Islet precursor cell (in vitro differentiated cells): ENCODE results near the gene DYNC1H1.

Experiments
- DNase-seq: peaks from one replicate; pipeline ENCODE4 v3.0.0-alpha.2; 2018

Gene DYNC1H1

DNA sequence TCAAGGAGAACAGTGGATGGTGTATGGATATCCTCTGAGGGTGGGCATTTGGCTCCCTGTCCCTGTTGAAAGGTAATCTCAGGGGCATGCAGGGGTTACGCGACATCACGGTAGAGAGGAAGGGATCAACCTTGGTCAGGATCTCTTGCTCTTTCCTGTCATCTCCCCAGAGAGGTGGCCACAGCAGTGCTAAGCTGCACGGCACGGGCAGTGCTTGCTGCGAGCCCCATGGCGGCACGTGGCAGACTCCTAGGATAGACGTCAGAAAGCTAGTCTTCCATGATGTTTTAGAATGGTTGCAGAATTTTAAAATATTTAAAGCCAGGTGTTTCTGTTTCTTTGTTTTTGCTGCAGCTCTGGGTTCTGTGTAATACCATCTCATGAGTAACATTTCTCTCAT, 41.0 kb downstream of the DYNC1H1 start:
- DNase-seq: no peak

GRCh38 chr14:102007916-102008418, 43.6 kb downstream of the DYNC1H1 start:
- no peak for DNase-seq

- DNase-seq: no peak
Observed at GRCh38 chr14:102008891-102009290, 44.5 kb downstream of the DYNC1H1 start.

GRCh38 chr14:102011631-102012030, 47.3 kb downstream of the DYNC1H1 start:
- DNase-seq: no peak

DNA sequence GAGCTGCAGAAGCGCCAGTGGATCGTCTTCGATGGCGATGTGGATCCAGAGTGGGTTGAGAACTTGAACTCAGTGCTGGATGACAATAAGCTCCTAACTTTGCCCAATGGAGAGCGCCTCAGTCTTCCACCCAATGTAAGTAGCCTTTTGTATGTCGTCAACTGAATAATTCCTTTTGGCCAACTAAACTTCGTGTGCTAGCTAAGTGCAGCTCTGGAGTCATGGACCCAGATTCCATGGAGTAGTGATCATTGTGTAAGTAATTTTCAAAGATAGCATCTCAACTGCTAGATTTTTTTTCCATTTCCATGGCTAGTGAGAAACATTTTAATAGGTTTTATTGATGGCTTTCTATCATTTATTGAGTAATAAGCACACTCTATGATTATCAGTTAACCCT, 48.0 kb downstream of the DYNC1H1 start:
- no peak for DNase-seq

GRCh38 chr14:102013669-102014200, 49.4 kb downstream of the DYNC1H1 start:
- DNase-seq: no peak

DNA sequence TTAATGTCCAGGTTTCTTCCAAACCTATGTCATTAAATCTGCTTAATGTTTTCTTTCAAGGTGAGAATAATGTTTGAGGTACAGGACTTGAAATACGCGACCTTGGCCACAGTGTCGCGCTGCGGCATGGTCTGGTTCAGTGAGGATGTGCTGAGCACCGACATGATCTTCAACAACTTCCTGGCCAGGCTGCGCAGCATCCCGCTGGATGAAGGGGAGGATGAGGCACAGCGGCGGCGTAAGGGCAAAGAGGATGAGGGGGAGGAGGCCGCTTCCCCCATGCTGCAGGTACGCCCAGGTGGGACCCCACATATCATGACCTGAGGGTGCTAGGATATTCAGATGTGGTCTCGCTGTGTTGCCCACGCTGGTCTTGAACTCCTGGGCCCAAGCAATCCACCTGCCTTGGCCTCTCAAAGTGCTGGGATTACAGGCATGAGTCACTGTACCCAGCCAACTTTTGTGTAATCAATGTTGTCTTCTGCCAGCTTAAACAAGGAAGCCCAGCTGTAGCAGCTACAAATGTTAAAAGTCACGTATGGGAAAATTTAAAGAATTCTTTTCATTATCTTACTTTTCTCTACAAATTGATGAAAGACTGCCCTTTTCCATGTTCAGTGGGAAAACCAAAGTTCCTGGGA, 50.8 kb downstream of the DYNC1H1 start:
- no peak for DNase-seq

DNA sequence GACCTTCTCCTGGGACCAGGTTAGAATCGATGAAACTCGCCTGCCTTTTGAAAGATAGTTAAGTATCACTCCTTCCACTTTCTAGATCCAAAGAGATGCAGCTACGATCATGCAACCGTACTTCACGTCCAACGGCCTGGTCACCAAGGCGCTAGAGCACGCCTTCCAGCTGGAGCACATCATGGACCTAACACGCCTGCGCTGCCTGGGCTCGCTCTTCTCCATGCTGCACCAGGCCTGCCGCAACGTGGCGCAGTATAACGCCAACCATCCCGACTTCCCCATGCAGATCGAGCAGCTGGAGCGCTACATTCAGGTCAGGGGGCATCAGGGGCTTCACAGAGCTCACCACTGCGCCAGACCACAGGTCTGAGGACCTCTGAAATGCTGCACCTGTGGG, 51.4 kb downstream of the DYNC1H1 start:
- no peak for DNase-seq

- no peak for DNase-seq
Observed at GRCh38 chr14:102016420-102017090, 52.2 kb downstream of the DYNC1H1 start.

DNA sequence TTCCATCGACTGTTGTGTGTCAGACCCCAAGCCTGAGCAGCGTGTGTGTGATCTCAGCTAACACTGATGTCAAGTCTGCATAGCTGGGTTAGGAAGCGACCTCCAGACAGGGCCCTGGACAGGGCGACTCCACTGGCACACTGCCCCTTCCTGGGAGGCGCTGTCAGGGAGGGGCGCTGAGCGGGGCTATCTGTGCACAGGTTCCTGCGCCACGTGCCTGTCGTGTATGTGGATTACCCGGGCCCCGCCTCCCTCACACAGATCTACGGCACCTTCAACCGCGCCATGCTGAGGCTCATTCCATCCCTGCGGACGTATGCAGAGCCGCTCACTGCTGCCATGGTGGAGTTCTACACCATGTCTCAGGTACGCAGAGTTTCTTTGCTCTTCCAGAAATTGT, 53.9 kb downstream of the DYNC1H1 start:
- DNase-seq: no peak

DNA sequence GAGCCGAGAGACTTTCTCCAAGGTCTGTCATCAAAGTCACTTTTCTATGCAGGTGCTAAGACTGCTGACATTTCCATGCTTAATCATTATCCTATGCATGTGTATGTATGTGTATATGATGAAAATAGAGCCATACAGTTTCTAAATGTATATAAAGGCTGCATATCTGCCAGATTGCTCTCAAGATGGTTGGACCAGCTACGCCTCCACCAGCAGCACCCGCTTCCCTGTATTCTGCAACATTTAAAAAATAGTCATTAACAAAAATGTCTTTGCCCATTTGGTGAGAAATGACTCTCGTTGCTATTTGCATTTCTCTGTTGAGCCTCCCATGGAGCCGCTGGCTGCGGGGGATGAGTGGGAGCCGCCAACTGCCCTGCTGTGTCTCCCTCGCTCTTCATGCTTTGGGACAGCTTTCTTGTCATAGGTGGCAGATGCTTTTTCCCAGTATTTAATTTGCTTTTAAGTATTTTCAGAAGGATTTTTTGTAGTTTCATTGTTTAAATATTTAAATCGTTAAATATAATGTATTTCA, 54.7 kb downstream of the DYNC1H1 start:
- DNase-seq: no peak

DNA sequence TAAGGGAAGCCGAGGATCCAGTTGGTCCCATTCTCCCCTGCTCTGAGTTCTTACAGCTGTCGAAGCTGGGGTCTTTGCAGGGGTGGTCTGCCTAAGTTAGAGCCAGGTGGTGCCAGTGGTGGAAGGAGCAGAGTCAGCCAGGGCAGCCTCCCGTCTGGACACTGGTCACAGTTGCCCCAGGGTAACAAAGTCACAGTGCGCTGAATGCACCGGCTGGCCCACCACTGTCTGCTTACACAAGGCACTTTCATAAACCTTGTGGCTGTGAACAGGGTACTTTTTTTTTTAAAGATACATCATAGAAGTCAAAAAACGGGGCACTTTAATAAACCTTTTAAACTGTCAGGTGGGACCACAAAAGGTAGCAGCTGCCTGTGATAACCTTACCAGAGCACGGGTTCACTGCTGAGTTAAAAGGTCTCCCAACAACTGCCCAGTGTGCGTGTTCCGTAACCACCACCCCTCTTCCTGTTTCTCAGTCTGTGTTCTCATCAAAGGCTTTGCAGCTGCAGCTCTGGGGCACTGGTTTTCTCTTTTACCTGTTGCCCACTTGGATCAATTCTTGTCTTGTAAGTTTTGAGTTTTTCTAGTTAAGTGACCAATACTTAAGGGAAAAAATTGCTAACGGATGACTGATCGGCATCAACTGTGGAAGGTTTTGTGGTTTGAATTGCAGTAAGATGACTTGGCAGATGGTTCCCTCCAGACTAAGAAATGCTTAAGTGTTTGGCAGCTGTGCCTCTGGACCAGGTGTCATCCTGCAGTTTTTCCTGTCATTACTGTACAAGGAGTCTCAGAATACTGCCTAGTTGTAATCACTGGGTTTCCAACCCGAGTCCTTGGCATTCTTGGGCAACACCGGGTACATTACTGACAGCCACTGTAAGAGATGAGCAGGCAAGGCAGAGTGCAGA, 55.9 kb downstream of the DYNC1H1 start:
- no peak for DNase-seq

- no peak for DNase-seq
Observed at GRCh38 chr14:102026934-102027333, 62.6 kb downstream of the DYNC1H1 start.

- DNase-seq: no peak
Observed at GRCh38 chr14:102027951-102028350, 63.6 kb downstream of the DYNC1H1 start.

DNA sequence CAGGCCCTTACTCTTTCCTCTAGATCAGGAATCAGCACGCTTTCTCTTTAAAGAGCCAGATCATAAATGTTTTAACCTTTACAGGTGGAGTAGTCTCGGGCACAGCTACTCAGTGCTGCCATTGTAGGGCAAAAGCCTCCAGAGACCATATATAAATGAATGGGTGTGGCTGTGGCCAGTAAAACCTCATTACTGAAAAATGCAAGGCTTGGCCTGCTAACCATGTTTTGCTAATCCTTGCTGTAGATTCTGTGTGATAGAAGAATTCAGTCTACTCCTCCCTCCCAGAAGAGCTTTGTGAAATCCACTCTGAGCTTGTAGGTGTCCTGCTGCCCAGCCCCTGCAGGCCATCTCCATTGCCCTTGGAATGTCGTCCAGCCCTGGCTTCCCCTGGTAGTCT, 64.4 kb downstream of the DYNC1H1 start:
- DNase-seq: peak; percentile 66

- DNase-seq: no peak
Observed at GRCh38 chr14:102029956-102030355, 65.6 kb downstream of the DYNC1H1 start.

DNA sequence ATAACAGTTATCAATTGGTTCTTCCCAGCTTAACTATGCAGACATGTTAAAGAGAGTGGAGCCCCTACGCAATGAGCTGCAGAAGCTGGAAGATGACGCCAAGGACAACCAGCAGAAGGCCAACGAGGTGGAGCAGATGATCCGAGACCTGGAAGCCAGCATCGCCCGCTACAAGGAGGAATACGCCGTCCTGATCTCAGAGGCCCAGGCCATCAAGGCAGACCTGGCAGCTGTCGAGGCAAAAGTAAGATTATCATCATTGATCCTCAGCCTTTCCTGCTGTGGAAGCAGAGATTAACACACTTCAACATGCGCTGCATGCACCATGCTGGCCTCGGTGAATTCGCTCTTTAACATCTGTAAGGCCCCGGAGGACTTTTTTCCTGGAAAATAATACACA, 68.9 kb downstream of the DYNC1H1 start:
- no peak for DNase-seq

DNA sequence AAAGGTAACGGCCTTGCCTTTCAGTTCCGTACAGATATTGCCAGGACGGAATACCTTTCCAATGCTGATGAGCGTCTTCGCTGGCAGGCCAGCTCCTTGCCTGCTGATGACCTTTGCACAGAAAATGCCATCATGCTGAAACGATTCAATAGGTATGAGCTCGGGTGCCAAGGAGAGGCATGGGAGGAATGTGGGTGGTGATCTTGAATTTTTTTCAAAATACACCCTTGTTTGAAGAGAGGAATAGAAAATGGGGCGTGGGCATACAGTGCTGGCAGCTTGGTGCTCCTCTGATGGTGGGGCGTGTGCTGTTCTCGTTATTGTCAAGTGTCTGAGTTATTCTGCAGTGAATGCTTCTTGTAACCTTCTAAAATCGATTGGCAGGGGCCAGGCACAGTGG, 69.9 kb downstream of the DYNC1H1 start:
- no peak for DNase-seq

GRCh38 chr14:102035914-102036313, 71.5 kb downstream of the DYNC1H1 start:
- DNase-seq: no peak

DNA sequence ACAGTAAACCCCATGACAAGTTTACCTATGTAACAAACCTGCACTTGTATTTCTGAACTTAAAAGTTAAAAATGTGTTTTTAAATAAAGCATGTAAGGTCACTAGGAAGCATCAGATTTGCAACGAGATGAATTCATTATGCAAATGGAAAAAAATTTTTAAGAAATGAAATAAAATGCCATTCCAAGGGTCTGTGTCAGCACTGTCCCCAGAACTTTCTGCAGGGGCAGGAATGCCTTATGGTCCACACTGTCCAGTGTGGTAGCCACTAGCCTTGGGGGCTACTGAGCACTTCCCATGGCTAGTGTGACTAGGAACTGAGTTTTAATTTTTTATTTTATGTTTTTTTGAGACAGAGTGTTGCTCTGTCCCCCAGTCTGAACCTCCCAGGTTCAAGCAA, 73.3 kb downstream of the DYNC1H1 start:
- no peak for DNase-seq

DNA sequence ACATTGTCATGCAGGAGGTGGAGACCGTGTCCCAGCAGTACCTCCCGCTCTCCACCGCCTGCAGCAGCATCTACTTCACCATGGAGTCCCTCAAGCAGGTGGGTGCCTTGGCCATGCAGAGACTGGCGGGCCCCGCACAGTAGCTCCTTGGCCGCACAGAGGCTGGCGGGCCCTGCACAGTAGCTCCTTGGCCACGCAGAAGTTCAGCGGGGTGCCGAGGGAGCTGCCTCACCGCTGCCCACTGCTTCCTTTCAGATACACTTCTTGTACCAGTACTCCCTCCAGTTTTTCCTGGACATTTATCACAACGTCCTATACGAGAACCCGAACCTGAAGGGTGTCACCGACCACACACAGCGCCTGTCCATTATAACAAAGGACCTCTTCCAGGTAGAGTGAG, 74.8 kb downstream of the DYNC1H1 start:
- DNase-seq: no peak

DNA sequence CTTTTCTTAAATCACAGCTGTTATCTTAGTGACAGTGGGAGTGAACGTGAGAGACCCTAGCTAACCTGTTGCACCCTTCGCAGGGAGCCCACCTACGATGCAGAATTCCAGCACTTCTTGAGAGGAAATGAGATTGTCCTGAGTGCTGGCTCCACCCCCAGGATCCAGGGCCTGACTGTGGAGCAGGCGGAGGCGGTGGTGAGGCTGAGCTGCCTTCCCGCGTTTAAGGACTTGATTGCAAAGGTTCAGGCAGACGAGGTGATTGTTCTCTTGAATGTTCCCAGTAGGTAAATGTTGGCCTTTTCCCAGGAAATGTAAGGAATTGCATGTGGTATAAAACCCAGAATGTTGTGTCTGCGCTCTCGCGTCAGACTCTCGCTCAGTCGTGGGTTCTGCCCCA, 75.8 kb downstream of the DYNC1H1 start:
- DNase-seq: no peak

DNA sequence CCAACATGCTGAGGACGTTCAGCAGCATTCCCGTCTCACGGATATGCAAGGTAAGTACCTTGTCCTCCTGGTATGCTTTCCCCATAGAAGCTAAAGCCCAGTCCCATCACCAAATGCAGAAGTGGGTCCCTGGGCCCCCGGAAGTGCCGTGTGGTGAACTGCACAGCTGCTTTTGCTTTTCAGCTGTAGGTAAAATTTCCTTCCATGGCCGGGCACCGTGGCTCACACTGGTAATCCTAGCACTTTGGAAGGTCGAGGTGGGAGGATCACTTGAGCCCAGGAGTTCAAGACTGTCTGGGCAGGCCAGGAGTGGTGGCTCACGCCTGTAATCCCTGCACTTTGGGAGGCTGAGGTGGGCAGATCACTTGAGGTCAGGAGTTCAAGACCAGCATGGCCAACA, 78.3 kb downstream of the DYNC1H1 start:
- no peak for DNase-seq
